Subcutaneous abdominal adipose tissue (tissue), 5 donors: ENCODE results near the gene LTBP1.

Experiments used
- H3K27ac ChIP-seq: one replicate; pipeline ENCODE4 v1.7.0; 2013; ENCODE audit warnings: low read depth, mild to moderate bottlenecking, inconsistent platforms, low read length, moderate library complexity
- H3K27me3 ChIP-seq, 5 donors: one replicate each; pipeline ENCODE4 v1.7.0; 2013; ENCODE audit warnings: low read length in 5 of 5, inconsistent platforms in 1 of 5; ENCODE audit not compliant: control insufficient read depth in 5 of 5, insufficient read depth in 4 of 5
- H3K36me3 ChIP-seq, 5 donors: one replicate each; pipeline ENCODE4 v1.7.0; 2013; ENCODE audit warnings: low read length in 5 of 5; ENCODE audit not compliant: control insufficient read depth in 5 of 5, insufficient read depth in 5 of 5
- H3K4me1 ChIP-seq, 5 donors: one replicate each; pipeline ENCODE4 v1.7.0; 2013; ENCODE audit warnings: low read length in 5 of 5, mild to moderate bottlenecking in 3 of 5, moderate library complexity in 1 of 5; ENCODE audit not compliant: control insufficient read depth in 5 of 5, insufficient read depth in 5 of 5
- H3K4me3 ChIP-seq, 5 donors: one replicate each; pipeline ENCODE4 v1.7.0; 2013; ENCODE audit warnings: low read length in 5 of 5, low read depth in 1 of 5
- H3K9ac ChIP-seq, 5 donors: one replicate each; pipeline ENCODE4 v1.7.0; 2013; ENCODE audit warnings: low read length in 5 of 5, mild to moderate bottlenecking in 4 of 5, moderate library complexity in 3 of 5
- H3K9me3 ChIP-seq, 5 donors: one replicate each; pipeline ENCODE4 v1.7.0; 2013; ENCODE audit warnings: low read length in 5 of 5; ENCODE audit not compliant: control insufficient read depth in 5 of 5
- donor health status: healthy.
- donor health status: healthy.
- donor health status: healthy.
- donor health status: healthy.
- donor health status: healthy.

The LTBP1 gene

GRCh38 chr2:33409417-33409955, 462.7 kb downstream of the LTBP1 start:
- Histone ChIP-seq H3K4me1 (peaks cover 0 to 2% (median 0%) of the 10 kb centered on the region in 5 donors), H3K9me3 (peaks cover 0 to 6% (median 2%) of the 10 kb centered on the region in 5 donors), H3K36me3 (no peaks in the 10 kb centered on the region), H3K27me3 (no peaks in the 10 kb centered on the region), H3K9ac (no peak overlapping the region), H3K27ac (no peak overlapping the region), H3K4me3 (no peak overlapping the region)

- Histone ChIP-seq H3K4me1 (peaks cover 0 to 5% (median 2%) of the 10 kb centered on the region in 5 donors), H3K27me3 (no peaks in the 10 kb centered on the region), H3K9me3 (peaks cover 0 to 6% (median 2%) of the 10 kb centered on the region in 5 donors), H3K9ac (no peak overlapping the region), H3K27ac (no peak overlapping the region), H3K36me3 (no peaks in the 10 kb centered on the region), H3K4me3 (no peak overlapping the region)
Measured at GRCh38 chr2:33411765-33412164, 465.0 kb downstream of the LTBP1 start.

GRCh38 chr2:33412920-33413319, 466.2 kb downstream of the LTBP1 start:
- H3K27me3 ChIP-seq = no peaks in the 10 kb centered on the region
- no peak overlapping the region for H3K27ac ChIP-seq
- peaks cover 0 to 6% (median 2%) of the 10 kb centered on the region in 5 donors for H3K9me3 ChIP-seq

GRCh38 chr2:33419581-33420200, 472.9 kb downstream of the LTBP1 start:
- Histone ChIP-seq H3K36me3 (no peaks in the 10 kb centered on the region), H3K4me1 (peaks cover 0 to 19% (median 0%) of the 10 kb centered on the region in 5 donors), H3K9ac (no peak overlapping the region), H3K9me3 (no peaks in the 10 kb centered on the region), H3K4me3 (no peak overlapping the region), H3K27ac (no peak overlapping the region), H3K27me3 (no peaks in the 10 kb centered on the region)

More at GRCh38 chr2:33412920-33413319, 466.2 kb downstream of the LTBP1 start:
- Histone ChIP-seq H3K36me3 (no peaks in the 10 kb centered on the region), H3K4me1 (peaks cover 0 to 11% (median 2%) of the 10 kb centered on the region in 5 donors), H3K4me3 (no peak overlapping the region), H3K9ac (no peak overlapping the region)

- Histone ChIP-seq H3K9me3 (no peaks in the 10 kb centered on the region), H3K27ac (no peak overlapping the region), H3K4me3 (no peak overlapping the region), H3K4me1 (peaks cover 0 to 19% (median 0%) of the 10 kb centered on the region in 5 donors), H3K9ac (no peak overlapping the region), H3K36me3 (no peaks in the 10 kb centered on the region), H3K27me3 (no peaks in the 10 kb centered on the region)
Measured at GRCh38 chr2:33420726-33421125, 474.0 kb downstream of the LTBP1 start.

- Histone ChIP-seq H3K9me3 (no peaks in the 10 kb centered on the region), H3K27ac (no peak overlapping the region), H3K9ac (no peak overlapping the region)
Measured at GRCh38 chr2:33421820-33422219, 475.1 kb downstream of the LTBP1 start.

GRCh38 chr2:33425161-33425560, 478.4 kb downstream of the LTBP1 start:
- H3K9ac ChIP-seq = no peak overlapping the region
- no peaks in the 10 kb centered on the region for H3K36me3 ChIP-seq
- no peaks in the 10 kb centered on the region for H3K9me3 ChIP-seq
- no peak overlapping the region for H3K27ac ChIP-seq
- no peaks in the 10 kb centered on the region for H3K4me1 ChIP-seq
- H3K27me3 ChIP-seq = no peaks in the 10 kb centered on the region
- H3K4me3 ChIP-seq = no peak overlapping the region

More at GRCh38 chr2:33421820-33422219, 475.1 kb downstream of the LTBP1 start:
- Histone ChIP-seq H3K4me1 (peaks cover 0 to 14% (median 0%) of the 10 kb centered on the region in 5 donors), H3K4me3 (no peak overlapping the region), H3K36me3 (no peaks in the 10 kb centered on the region), H3K27me3 (no peaks in the 10 kb centered on the region)

GRCh38 chr2:33425586-33426031, 478.9 kb downstream of the LTBP1 start:
- no peaks in the 10 kb centered on the region for H3K4me1 ChIP-seq
- H3K36me3 ChIP-seq = no peaks in the 10 kb centered on the region
- H3K9ac ChIP-seq = no peak overlapping the region
- H3K27ac ChIP-seq = no peak overlapping the region
- no peaks in the 10 kb centered on the region for H3K9me3 ChIP-seq
- H3K4me3 ChIP-seq = no peak overlapping the region
- no peaks in the 10 kb centered on the region for H3K27me3 ChIP-seq

GRCh38 chr2:33426666-33427231, 480.0 kb downstream of the LTBP1 start:
- Histone ChIP-seq H3K4me3 (no peak overlapping the region), H3K36me3 (no peaks in the 10 kb centered on the region), H3K27ac (no peak overlapping the region), H3K4me1 (no peaks in the 10 kb centered on the region), H3K9me3 (no peaks in the 10 kb centered on the region), H3K27me3 (no peaks in the 10 kb centered on the region), H3K9ac (no peak overlapping the region)

- Histone ChIP-seq H3K9ac (no peak overlapping the region), H3K4me1 (peaks cover 0 to 6% (median 2%) of the 10 kb centered on the region in 5 donors), H3K4me3 (no peak overlapping the region), H3K36me3 (no peaks in the 10 kb centered on the region), H3K27ac (no peak overlapping the region), H3K9me3 (no peaks in the 10 kb centered on the region), H3K27me3 (no peaks in the 10 kb centered on the region)
Measured at GRCh38 chr2:33430077-33430476, 483.3 kb downstream of the LTBP1 start.
